ENCODE data around the gene CKAP4.

Gene CKAP4

GRCh38 chr12:106239951-106240335 is 7.9 kb downstream of the CKAP4 start:
- no peak for DNase-seq

GRCh38 chr12:106239241-106239950 is 8.4 kb downstream of the CKAP4 start:
- no peak for DNase-seq

GRCh38 chr12:106238146-106238545 is 9.7 kb downstream of the CKAP4 start:
- DNase-seq, result no peak

GRCh38 chr12:106235770-106236169 is 12.1 kb downstream of the CKAP4 start:
- no peak for DNase-seq

- DNase-seq, result no peak
These were observed 13.4 kb downstream of the CKAP4 start for GRCh38 chr12:106234449-106234848.

GRCh38 chr12:106233011-106233410 is 14.8 kb downstream of the CKAP4 start:
- no peak for DNase-seq

- DNase-seq, result no peak
These were observed 18.7 kb downstream of the CKAP4 start for GRCh38 chr12:106229036-106229591.

GRCh38 chr12:106228320-106228710 is 19.5 kb downstream of the CKAP4 start:
- DNase-seq, result no peak

- no peak for DNase-seq
These were observed 20.0 kb downstream of the CKAP4 start for GRCh38 chr12:106227641-106228319.

GRCh38 chr12:106226884-106227640 is 20.8 kb downstream of the CKAP4 start:
- DNase-seq, result peak; percentile 58

- no peak for DNase-seq
These were observed 23.5 kb downstream of the CKAP4 start for GRCh38 chr12:106224355-106224706.

GRCh38 chr12:106223485-106224354 is 24.1 kb downstream of the CKAP4 start:
- peak; percentile 48 for DNase-seq

- DNase-seq, result no peak
These were observed 27.3 kb downstream of the CKAP4 start for GRCh38 chr12:106220536-106220935.

- DNase-seq, result no peak
These were observed 28.8 kb downstream of the CKAP4 start for GRCh38 chr12:106219043-106219442.

- DNase-seq, result no peak
These were observed 30.1 kb downstream of the CKAP4 start for GRCh38 chr12:106217706-106218105.

GRCh38 chr12:106214571-106214970 is 33.2 kb downstream of the CKAP4 start:
- DNase-seq, result no peak

- no peak for DNase-seq
These were observed 34.2 kb downstream of the CKAP4 start for GRCh38 chr12:106213662-106214061.

GRCh38 chr12:106211973-106212372 is 35.8 kb downstream of the CKAP4 start:
- DNase-seq, result no peak

GRCh38 chr12:106205208-106206069 is 42.4 kb downstream of the CKAP4 start:
- DNase-seq, result peak; percentile 57

- no peak for DNase-seq
These were observed 43.5 kb downstream of the CKAP4 start for GRCh38 chr12:106204312-106204711.

- no peak for DNase-seq
These were observed 49.8 kb downstream of the CKAP4 start for GRCh38 chr12:106197906-106198623.
